Stimulated activated CD8-positive, alpha-beta memory T cell treated with anti-CD3 and anti-CD28 coated beads, Interleukin-7, amount 100 ng/mL, for 24 hours (primary cell): ENCODE results near the gene MAP2K5.

Source experiments
- DNase-seq: peaks from one replicate; pipeline ENCODE4 v3.0.0-alpha.2; 2020; ENCODE audit warnings: low read depth

Gene MAP2K5

GRCh38 chr15:67824976-67825880 lies 282.7 kb downstream of the MAP2K5 start, which contains the start of gene SKOR1:
SKOR1 (plus strand) TSS chr15:67825509; CDS start chr15:67825603, 94 bp downstream.
- no peak for DNase-seq

GRCh38 chr15:67825881-67826716 lies 283.6 kb downstream of the MAP2K5 start:
- no peak for DNase-seq

GRCh38 chr15:67826717-67827561 lies 284.4 kb downstream of the MAP2K5 start:
- DNase-seq: no peak

- DNase-seq: no peak
Observed at GRCh38 chr15:67827562-67828277, 285.2 kb downstream of the MAP2K5 start.

DNA sequence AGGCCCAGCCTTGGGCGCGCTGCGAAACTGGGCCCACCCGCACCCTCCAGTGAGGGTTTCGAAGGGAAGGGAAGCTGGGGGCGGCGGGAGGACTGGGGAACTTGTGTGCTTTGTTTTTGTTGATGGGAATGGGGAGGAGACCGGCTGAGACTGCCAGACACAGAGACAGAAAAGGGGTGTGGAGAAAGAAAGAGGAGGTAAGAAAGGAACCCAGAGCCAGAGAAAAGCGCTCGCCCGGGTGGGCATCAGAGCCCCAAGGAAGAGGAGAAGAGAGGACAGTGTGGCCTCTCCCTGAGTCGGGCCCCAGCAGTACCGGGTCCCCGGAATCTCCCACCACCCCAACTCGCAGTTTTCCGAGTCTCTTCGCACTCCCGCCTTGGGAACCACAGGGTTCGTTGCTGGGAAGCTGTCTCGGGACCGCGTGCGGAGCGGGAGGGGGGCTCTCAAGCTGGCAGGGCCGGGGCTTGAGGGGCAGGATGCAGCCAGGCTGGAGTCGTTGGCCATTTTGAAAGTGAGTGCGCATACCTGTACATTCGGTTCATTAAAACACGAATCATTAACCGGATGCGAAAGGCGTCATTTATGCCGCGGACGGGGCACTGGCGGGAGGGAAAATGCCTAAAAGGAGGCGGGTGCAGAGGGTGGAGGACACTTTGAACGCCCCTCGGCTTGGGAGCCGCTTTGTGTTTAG lies 285.9 kb downstream of the MAP2K5 start:
- no peak for DNase-seq

DNA sequence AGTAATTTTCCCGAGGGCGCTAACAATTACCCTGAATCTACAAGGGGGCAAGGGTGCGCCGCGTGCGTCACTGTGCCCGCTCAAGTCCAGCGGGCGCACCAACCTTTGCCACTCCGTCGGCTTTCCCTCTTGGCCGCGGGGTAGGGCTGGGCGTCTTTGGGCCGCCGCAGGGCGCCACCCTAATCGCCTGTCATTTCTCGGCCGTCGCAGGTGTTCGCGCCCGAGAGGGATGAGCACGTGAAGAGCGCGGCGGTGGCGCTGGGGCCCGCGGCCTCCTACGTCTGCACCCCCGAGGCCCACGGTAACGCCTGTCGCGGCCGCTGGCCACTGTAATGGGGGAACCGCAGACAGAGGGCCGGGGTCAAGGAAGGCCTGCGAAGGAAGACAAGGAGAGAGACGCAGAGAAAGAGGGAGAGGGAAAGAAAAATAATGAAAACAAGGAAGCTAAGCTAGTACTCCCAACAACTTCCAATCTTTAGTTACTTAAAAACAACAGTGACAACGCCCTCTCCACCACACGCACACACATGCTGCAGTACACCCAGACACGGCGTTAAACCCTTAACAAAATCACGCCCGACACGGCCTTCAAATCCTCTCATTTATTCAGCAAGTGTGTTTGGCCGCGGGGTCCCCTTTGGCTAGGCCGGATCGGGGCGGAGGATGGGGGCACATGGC lies 286.6 kb downstream of the MAP2K5 start:
- no peak for DNase-seq

DNA sequence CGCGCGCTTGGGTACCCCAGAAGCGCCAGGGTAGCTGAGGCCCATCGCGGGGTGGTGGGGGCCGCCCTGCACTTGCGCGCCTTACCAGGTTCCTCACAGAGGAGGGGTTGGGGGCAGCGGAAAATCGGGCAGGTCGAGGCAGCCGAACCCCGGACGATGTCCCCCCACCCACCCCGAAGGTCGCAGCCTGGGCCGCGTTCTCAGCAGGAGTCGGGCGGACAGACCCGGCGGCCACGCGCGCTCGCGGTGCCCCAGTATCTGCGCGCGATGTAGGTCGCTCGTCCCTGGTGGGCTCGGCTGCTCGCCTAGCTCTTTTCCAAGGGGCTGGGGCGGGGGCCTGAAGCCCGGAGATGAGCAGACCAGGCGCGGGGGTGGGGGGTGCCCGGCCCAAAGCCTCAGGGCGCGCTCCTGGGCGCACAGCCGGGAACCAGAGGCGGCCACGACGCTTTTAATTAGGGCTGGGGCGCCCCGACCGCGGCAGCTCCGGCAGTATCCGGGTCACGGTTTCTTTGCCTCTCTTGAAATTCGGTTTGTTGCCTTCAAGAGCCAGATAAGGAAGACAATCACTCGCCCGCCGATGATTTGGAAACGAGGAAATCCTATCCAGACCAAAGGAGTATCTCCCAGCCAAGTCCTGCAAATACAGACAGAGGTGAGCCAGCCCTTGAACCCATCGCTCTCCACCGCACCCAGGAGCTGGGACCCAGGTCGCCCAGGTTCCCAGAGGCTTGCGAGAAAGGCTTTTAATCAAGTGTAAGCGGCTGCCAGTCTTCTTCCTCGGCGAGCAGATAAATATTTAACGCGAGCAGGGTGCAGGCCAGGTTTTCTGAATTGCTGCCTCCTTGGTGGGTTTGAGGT lies 287.4 kb downstream of the MAP2K5 start:
- no peak for DNase-seq

- no peak for DNase-seq
Observed at GRCh38 chr15:67831363-67831762, 288.9 kb downstream of the MAP2K5 start.

DNA sequence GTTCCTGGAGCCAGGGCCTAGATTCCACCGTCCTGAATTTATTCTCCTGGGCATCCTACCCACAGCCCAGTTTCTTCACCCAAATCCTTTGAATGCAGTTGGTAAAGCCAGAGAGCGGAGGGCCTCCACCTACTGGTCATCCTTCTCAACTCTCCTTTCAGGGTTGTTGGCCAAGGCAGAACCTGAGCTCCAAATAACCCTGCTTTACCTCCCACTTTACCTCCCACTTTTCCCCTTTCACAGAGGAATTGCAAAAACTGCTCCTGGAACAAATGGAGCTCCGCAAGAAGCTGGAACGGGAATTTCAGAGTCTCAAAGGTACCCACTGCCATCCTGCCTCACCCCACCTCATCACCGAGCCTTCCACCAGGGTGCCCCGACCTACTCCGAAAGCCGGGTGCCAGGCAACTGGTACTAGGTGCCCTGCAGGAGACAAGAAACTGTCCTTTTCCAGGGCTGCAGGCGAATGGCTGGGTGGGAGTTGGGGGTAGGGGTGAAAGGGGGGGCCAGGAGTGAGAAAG lies 289.6 kb downstream of the MAP2K5 start:
- no peak for DNase-seq

DNA sequence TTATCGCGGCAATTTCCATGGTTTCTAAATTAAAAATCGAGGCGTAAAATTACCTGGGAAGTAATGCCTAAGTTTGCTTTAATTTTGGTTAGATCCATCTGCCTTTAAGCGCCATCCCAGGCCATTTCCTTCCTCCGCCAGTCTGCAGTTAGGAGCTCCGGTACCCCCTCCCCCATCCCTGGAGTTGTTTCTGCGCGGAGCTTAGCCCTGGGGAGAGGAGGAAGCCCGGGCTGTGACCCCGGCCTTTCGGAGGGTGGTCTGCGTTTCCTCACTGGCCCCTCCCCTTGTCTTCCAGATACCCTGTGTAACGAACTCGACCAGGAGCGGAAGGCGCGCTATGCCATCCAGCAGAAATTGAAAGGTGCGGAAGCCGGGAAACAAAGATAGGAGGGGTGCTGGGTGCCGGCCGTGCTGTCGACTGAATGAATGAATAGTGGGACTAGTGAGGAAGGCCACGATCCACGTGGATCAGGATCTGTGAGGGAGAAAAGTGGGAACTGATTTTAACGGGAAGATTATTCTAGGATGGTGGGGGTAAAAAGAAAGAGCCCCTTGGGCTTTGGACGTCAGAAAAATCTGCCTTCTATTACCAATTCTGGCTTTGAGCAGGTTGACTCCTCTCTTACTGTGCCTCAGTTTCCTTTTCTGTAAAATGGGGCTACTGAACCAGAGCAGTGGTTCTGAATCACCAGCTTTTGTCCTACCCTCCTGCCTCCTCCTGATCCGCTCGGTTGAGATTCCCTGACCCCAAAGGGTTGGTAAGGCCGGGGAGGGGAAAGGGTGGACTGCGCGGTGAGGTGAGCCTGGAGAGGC lies 290.6 kb downstream of the MAP2K5 start:
- DNase-seq: no peak

DNA sequence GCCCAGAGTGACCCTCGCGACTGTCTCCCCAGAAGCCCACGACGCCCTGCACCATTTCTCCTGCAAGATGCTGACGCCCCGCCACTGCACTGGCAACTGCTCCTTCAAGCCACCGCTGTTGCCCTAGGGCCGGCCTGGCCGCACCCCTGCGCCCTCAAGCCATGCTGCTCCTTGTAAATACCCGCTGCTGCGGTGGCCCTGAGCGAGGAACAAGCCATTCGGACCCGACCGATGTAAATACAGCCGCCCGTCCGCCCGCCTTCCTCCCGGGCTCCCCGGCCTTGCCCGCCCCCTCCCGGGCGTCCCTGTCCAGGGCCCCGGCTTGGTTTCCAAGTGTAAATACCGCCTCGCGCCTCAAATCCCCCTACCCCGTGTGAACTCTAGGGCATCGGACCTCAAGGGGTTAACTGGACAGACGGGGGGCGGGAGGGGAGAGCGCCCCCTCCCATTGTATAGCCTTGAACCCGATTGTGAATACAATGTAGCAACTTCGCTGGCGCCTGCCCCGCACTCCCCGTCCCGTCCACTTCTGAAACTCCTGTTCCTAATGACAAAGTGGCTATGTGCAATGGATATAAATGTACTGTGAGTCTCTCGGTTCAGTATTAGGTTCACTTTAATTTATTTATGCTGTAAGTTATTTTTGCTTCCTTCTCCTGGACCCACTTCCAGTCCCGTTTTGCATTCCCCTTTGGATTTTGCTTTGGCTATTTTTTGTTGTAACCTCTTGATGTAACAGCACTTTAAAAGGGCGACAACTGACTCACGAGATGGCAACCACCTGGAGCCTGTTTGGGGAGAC lies 291.4 kb downstream of the MAP2K5 start:
- no peak for DNase-seq

GRCh38 chr15:67834581-67835296 lies 292.2 kb downstream of the MAP2K5 start:
- DNase-seq: no peak

- DNase-seq: no peak
Observed at GRCh38 chr15:67835297-67836133, 293.0 kb downstream of the MAP2K5 start.

DNA sequence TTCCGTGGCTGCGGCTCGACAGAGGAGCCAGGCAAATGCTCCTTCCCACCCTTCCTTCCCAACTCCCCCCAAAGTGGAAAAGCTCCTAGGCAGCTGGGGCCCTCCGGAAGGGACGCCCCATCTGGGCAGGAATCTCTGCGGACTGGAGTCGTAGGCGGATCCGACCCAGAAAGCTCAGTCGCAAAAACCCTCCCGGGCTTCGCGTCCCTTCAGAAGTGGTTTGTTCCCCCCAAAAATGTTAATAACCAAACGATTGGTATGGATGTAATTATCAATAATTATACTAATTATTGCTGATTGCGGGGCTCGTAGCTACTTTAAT lies 293.6 kb downstream of the MAP2K5 start:
- DNase-seq: no peak

GRCh38 chr15:67836477-67836876 lies 294.0 kb downstream of the MAP2K5 start:
- DNase-seq: no peak

DNA sequence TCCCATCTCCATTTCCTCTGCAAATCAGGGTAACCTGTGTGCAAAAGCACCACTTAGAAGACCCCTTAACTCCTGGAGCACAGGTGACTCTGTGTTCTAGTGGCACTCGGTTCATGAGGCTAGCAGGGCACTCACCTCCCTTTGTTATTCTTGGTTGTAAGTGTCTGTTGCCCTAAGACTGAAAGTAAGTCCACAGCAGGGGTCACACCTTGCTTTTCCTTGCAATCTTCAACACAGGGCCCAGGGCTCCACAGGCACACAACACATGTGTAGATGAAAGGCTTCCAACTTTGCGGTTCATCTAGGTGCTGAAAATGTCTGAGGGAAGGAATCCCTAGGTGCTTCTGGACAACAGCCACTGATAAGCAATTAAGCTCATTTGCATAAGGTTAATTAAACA lies 294.5 kb downstream of the MAP2K5 start:
- no peak for DNase-seq
